ENCODE data around the gene DACT2. TPM values are rescaled to one million over a fixed set of nuclear protein-coding genes. Genes with fewer than 3 reads are reported as not detected.

Gene DACT2
- polyA plus RNA-seq, 1 experiment, result not detected

DNA sequence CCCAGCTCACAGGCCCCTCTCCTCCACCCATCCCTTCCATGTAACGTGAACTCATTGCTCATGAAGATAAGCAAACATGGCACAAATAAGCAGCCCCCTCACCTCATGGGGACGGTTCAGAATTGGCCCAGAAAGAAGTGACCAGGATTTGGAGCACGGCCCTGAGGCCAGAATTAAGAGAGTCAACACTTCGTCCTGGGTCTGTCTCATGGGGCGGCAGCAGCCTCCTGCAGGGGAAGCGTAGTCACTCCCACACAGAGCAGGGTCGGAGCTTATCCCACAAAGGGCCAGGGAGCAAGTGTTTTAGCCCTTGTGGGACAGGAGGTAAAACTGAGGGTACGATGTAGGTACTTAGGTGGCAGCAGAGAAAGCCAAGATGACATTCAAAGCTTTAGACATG, 28.6 kb upstream of the DACT2 start:
- no peak for TF ChIP-seq CTCF (IDR thresholded peaks at IDR 0.05; ENCODE audit: low read depth, low read length)
- Histone ChIP-seq H3K27me3 (ENCODE audit: control insufficient read depth, insufficient read depth, low read length) (no peaks in the 10 kb centered on the region), H3K27ac (ENCODE audit: low read depth, low read length) (no peak overlapping the region), H3K4me3 (ENCODE audit: low read depth, low read length) (no peak overlapping the region), H3K9me3 (ENCODE audit: control insufficient read depth, insufficient read depth, low read length) (peaks cover 67% of the 10 kb centered on the region)
- POLR2A ChIA-PET, result no interaction called here
- no peak for DNase-seq (ENCODE audit: low read depth, low spot score)
- CTCF ChIA-PET, result no interaction called here

DNA sequence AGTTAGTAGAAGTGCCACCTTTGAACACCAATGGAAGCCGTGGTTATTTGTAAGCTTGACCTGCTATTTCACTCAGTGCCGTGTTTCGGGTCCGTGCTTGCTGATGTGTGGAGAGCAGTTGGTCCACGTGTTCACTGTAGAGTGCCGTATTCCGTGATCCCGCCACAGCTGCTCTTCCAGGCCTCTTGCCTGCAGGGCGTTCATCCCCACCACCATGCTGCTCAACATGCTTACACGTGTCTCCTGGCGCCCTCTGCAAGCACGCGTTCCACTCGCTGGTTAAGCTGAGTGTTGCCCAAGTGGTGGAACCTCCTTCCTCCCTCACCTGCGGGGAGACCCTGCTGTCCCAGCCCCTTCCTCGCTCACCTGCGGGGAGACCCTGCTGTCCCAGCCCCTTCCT, 28.0 kb upstream of the DACT2 start:
- CTCF ChIA-PET, result no interaction called here
- POLR2A ChIA-PET, result no interaction called here

GRCh38 chr6:168347053-168347452, 27.5 kb upstream of the DACT2 start:
- no peaks in the 10 kb centered on the region for H3K27me3 ChIP-seq (ENCODE audit: control insufficient read depth, insufficient read depth, low read length)
- ChIA-PET CTCF (no interaction called here), POLR2A (no interaction called here)
- no peak overlapping the region for H3K27ac ChIP-seq (ENCODE audit: low read depth, low read length)
- no peak overlapping the region for H3K4me3 ChIP-seq (ENCODE audit: low read depth, low read length)
- TF ChIP-seq CTCF (IDR thresholded peaks at IDR 0.05; ENCODE audit: low read depth, low read length), result no peak
- no peak for DNase-seq (ENCODE audit: low read depth, low spot score)
- peaks cover 72% of the 10 kb centered on the region for H3K9me3 ChIP-seq (ENCODE audit: control insufficient read depth, insufficient read depth, low read length)

More for the DNA sequence above, 28.0 kb upstream of the DACT2 start:
- Histone ChIP-seq H3K4me3 (ENCODE audit: low read depth, low read length) (no peak overlapping the region), H3K27ac (ENCODE audit: low read depth, low read length) (no peak overlapping the region), H3K9me3 (ENCODE audit: control insufficient read depth, insufficient read depth, low read length) (peaks cover 70% of the 10 kb centered on the region), H3K27me3 (ENCODE audit: control insufficient read depth, insufficient read depth, low read length) (no peaks in the 10 kb centered on the region)
- no peak for DNase-seq (ENCODE audit: low read depth, low spot score)
- TF ChIP-seq CTCF (IDR thresholded peaks at IDR 0.05; ENCODE audit: low read depth, low read length), result no peak

- Histone ChIP-seq H3K27me3 (ENCODE audit: control insufficient read depth, insufficient read depth, low read length) (no peaks in the 10 kb centered on the region), H3K27ac (ENCODE audit: low read depth, low read length) (no peak overlapping the region), H3K9me3 (ENCODE audit: control insufficient read depth, insufficient read depth, low read length) (peaks cover 77% of the 10 kb centered on the region), H3K4me3 (ENCODE audit: low read depth, low read length) (no peak overlapping the region)
- TF ChIP-seq CTCF (IDR thresholded peaks at IDR 0.05; ENCODE audit: low read depth, low read length), result no peak
- ChIA-PET POLR2A (no interaction called here), CTCF (no interaction called here)
- no peak for DNase-seq (ENCODE audit: low read depth, low spot score)
Observed at GRCh38 chr6:168345896-168346754, 26.5 kb upstream of the DACT2 start.

DNA sequence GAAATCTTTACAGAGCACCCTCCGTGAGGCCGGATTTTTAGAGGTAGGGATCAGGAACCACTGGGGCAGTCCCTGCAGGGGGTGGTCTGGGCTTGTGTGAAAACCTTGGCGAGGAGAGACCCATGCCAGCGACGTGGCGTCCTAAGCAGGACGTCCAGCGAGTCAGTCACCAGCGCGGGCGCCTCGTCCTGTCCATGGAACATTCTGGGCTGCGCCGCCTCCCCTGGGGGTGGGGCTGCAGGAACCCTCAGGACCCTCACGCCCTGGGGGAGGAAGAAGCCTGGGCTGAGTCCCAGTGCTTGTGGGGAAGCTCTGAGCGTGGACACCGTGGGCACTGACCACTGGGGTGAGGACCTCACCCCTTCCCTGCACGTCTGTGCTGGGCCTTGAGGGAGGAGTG, 25.7 kb upstream of the DACT2 start:
- POLR2A ChIA-PET, result no interaction called here
- peaks cover 81% of the 10 kb centered on the region for H3K9me3 ChIP-seq (ENCODE audit: control insufficient read depth, insufficient read depth, low read length)
- DNase-seq (ENCODE audit: low read depth, low spot score), result no peak
- no peak overlapping the region for H3K4me3 ChIP-seq (ENCODE audit: low read depth, low read length)
- no peak for TF ChIP-seq CTCF (IDR thresholded peaks at IDR 0.05; ENCODE audit: low read depth, low read length)
- no peak overlapping the region for H3K27ac ChIP-seq (ENCODE audit: low read depth, low read length)
- H3K27me3 ChIP-seq (ENCODE audit: control insufficient read depth, insufficient read depth, low read length), result no peaks in the 10 kb centered on the region
- CTCF ChIA-PET, result no interaction called here

Measured in AG04450 (cell line).